Activated gamma-delta T cell treated with anti-CD3 and anti-CD28 coated beads, Interleukin-2, amount 50 U/mL, for 16 hours (primary cell): ENCODE results near the gene CLIC4.
"Not testable (repeated sequence)": the region's sequence is repeated elsewhere in the genome, so short reads cannot be mapped to it uniquely, and the experiment has no call there.

ENCODE experiments used
- DNase-seq: peaks from one replicate; pipeline ENCODE4 v3.0.0-alpha.2; 2020; ENCODE audit warnings: low read depth

CLIC4 gene

GRCh38 chr1:24878775-24879742, 133.8 kb downstream of the CLIC4 start:
- DNase-seq: no peak

- no peak for DNase-seq
These were observed 135.8 kb downstream of the CLIC4 start for GRCh38 chr1:24881034-24881433.

- DNase-seq: no peak
These were observed 139.5 kb downstream of the CLIC4 start for GRCh38 chr1:24884751-24885150.

- no peak for DNase-seq
These were observed 141.0 kb downstream of the CLIC4 start for GRCh38 chr1:24886241-24886640.

GRCh38 chr1:24888061-24888970, 143.1 kb downstream of the CLIC4 start:
- no peak for DNase-seq

- no peak for DNase-seq
These were observed 143.9 kb downstream of the CLIC4 start for GRCh38 chr1:24888971-24889676.

- DNase-seq: no peak
These were observed 145.6 kb downstream of the CLIC4 start for GRCh38 chr1:24890887-24891286.

- DNase-seq: not testable (repeated sequence)
These were observed 146.1 kb downstream of the CLIC4 start for GRCh38 chr1:24891367-24891766.

- no peak for DNase-seq
These were observed 147.2 kb downstream of the CLIC4 start for GRCh38 chr1:24892188-24893153.

- no peak for DNase-seq
These were observed 148.2 kb downstream of the CLIC4 start for GRCh38 chr1:24893431-24893830.
